ENCODE measurements around the gene PTPN1. TPM values are rescaled to one million over a fixed set of nuclear protein-coding genes. Genes with fewer than 3 reads are reported as not detected.

PTPN1 gene
- total and polyA plus RNA-seq, 2 donors (not counting 1 experiment from before 2014, with no cell fraction given) = 20.0 to 28.7 TPM

DNA sequence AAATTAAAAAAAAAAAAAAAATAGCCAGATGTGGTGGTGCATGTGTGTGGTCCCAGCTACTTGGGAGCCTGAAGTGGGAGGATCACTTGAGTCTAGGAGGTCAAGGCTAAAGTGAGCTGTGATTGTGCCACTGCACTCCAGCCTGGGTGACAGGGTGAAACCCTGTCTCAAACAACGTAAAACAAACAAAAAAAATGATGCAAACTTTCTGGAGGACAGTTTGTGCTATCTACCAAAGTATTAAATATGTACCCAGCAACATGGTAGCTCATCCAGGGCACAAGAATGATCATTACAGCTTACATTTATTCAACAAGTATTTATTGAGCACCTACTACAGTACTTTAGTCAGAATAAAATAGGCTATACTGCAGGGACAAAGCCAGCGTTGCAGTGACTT is 40.4 kb upstream of the PTPN1 start:
- no peak overlapping the region for H3K4me2 ChIP-seq (ENCODE audit: extremely low read depth, insufficient read depth, low read length)
- H3K9ac ChIP-seq (ENCODE audit: insufficient read depth, low read length) = no peak overlapping the region
- H3K36me3 ChIP-seq (ENCODE audit: control insufficient read depth, insufficient read depth, low read length) = no peaks in the 10 kb centered on the region
- no peaks in the 10 kb centered on the region for H3K27me3 ChIP-seq (ENCODE audit: control insufficient read depth, insufficient read depth, low read length)
- no peak overlapping the region for H2AFZ ChIP-seq (ENCODE audit: low read length)
- H4K20me1 ChIP-seq (ENCODE audit: control insufficient read depth, extremely low read depth, insufficient read depth, low read length) = no peaks in the 10 kb centered on the region
- no peak overlapping the region for H3K4me3 ChIP-seq (replicated peaks in 1 of 4; ENCODE audit: control extremely low read depth in 1 of 4, insufficient read depth in 1 of 4, low read depth in 3 of 4, low read length in 4 of 4)
- H3K9me3 ChIP-seq (ENCODE audit: control insufficient read depth, insufficient read depth, low read depth, low read length) = no peaks in the 10 kb centered on the region
- TF ChIP-seq CTCF (conservative IDR thresholded peaks at IDR 0.05 in 1 of 2, IDR thresholded peaks at IDR 0.05 in 1 of 2; ENCODE audit: low read depth in 1 of 2, low read length in 2 of 2) (no peak), EZH2 (IDR thresholded peaks at IDR 0.05; ENCODE audit: low read length, missing control alignments) (no peak)
- no peak overlapping the region for H3K27ac ChIP-seq (ENCODE audit: insufficient read depth, low read length)
- no peaks in the 10 kb centered on the region for H3K4me1 ChIP-seq (ENCODE audit: control insufficient read depth, extremely low read depth, insufficient read depth, low read length)
- H3K79me2 ChIP-seq (ENCODE audit: control insufficient read depth, insufficient read depth, low read length) = no peaks in the 10 kb centered on the region
- no peak for DNase-seq (ENCODE audit: low read depth in 2 of 2)

- no peak overlapping the region for H3K4me2 ChIP-seq (ENCODE audit: extremely low read depth, insufficient read depth, low read length)
- TF ChIP-seq EZH2 (IDR thresholded peaks at IDR 0.05; ENCODE audit: low read length, missing control alignments) (no peak), CTCF (conservative IDR thresholded peaks at IDR 0.05 in 1 of 2, IDR thresholded peaks at IDR 0.05 in 1 of 2; ENCODE audit: low read depth in 1 of 2, low read length in 2 of 2) (no peak)
- no peaks in the 10 kb centered on the region for H3K27me3 ChIP-seq (ENCODE audit: control insufficient read depth, insufficient read depth, low read length)
- no peaks in the 10 kb centered on the region for H3K4me1 ChIP-seq (ENCODE audit: control insufficient read depth, extremely low read depth, insufficient read depth, low read length)
- no peaks in the 10 kb centered on the region for H3K9me3 ChIP-seq (ENCODE audit: control insufficient read depth, insufficient read depth, low read depth, low read length)
- no peak overlapping the region for H2AFZ ChIP-seq (ENCODE audit: low read length)
- H3K79me2 ChIP-seq (ENCODE audit: control insufficient read depth, insufficient read depth, low read length) = no peaks in the 10 kb centered on the region
- H3K4me3 ChIP-seq (replicated peaks in 1 of 4; ENCODE audit: control extremely low read depth in 1 of 4, insufficient read depth in 1 of 4, low read depth in 3 of 4, low read length in 4 of 4) = no peak overlapping the region
- no peaks in the 10 kb centered on the region for H3K36me3 ChIP-seq (ENCODE audit: control insufficient read depth, insufficient read depth, low read length)
- no peak overlapping the region for H3K27ac ChIP-seq (ENCODE audit: insufficient read depth, low read length)
- no peaks in the 10 kb centered on the region for H4K20me1 ChIP-seq (ENCODE audit: control insufficient read depth, extremely low read depth, insufficient read depth, low read length)
- no peak for DNase-seq (ENCODE audit: low read depth in 2 of 2)
- H3K9ac ChIP-seq (ENCODE audit: insufficient read depth, low read length) = no peak overlapping the region
Measured at GRCh38 chr20:50470264-50470858, 39.8 kb upstream of the PTPN1 start.

DNA sequence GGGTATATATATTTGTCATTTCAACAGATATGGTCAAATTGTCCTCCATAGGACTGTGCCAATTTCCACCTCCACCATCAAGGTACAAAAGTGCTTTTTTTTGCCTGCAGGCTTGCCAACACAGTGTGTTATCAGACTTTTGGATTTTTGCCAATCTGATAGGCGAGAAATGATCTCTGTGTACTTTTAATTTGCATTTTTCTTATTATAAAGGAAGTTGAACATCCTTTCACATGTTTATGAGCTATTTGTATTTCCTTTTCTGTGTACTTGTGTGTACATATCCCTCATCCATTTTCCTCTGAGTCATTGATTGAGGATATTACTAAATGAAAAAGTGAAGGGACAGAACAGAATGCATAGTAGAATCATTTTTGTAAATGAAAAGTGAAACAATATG is 39.0 kb upstream of the PTPN1 start:
- no peak for TF ChIP-seq CTCF (conservative IDR thresholded peaks at IDR 0.05 in 1 of 2, IDR thresholded peaks at IDR 0.05 in 1 of 2; ENCODE audit: low read depth in 1 of 2, low read length in 2 of 2)
- no peak for TF ChIP-seq EZH2 (IDR thresholded peaks at IDR 0.05; ENCODE audit: low read length, missing control alignments)
- no peak overlapping the region for H3K9ac ChIP-seq (ENCODE audit: insufficient read depth, low read length)
- no peak overlapping the region for H2AFZ ChIP-seq (ENCODE audit: low read length)
- DNase-seq (ENCODE audit: low read depth in 2 of 2) = no peak
- no peaks in the 10 kb centered on the region for H4K20me1 ChIP-seq (ENCODE audit: control insufficient read depth, extremely low read depth, insufficient read depth, low read length)
- no peak overlapping the region for H3K27ac ChIP-seq (ENCODE audit: insufficient read depth, low read length)
- H3K27me3 ChIP-seq (ENCODE audit: control insufficient read depth, insufficient read depth, low read length) = no peaks in the 10 kb centered on the region
- H3K4me3 ChIP-seq (replicated peaks in 1 of 4; ENCODE audit: control extremely low read depth in 1 of 4, insufficient read depth in 1 of 4, low read depth in 3 of 4, low read length in 4 of 4) = no peak overlapping the region
- no peaks in the 10 kb centered on the region for H3K79me2 ChIP-seq (ENCODE audit: control insufficient read depth, insufficient read depth, low read length)
- H3K4me1 ChIP-seq (ENCODE audit: control insufficient read depth, extremely low read depth, insufficient read depth, low read length) = peaks cover 5% of the 10 kb centered on the region
- no peaks in the 10 kb centered on the region for H3K36me3 ChIP-seq (ENCODE audit: control insufficient read depth, insufficient read depth, low read length)
- no peak overlapping the region for H3K4me2 ChIP-seq (ENCODE audit: extremely low read depth, insufficient read depth, low read length)
- no peaks in the 10 kb centered on the region for H3K9me3 ChIP-seq (ENCODE audit: control insufficient read depth, insufficient read depth, low read depth, low read length)
